ENCODE measurements around the gene CRYAA.

The CRYAA gene

GRCh38 chr21:43193651-43194302, 25.0 kb downstream of the CRYAA start:
- no peak overlapping the region for H3K4me3 ChIP-seq (replicated peaks; ENCODE audit: insufficient read depth, low read length)
- H3K27me3 ChIP-seq (ENCODE audit: insufficient read depth, poor library complexity, severe bottlenecking), result no peaks in the 10 kb centered on the region
- TF ChIP-seq CTCF (IDR thresholded peaks at IDR 0.05; ENCODE audit: insufficient read depth, low read length) (no peak), REST (IDR thresholded peaks at IDR 0.05; ENCODE audit: insufficient replicate concordance, low read depth) (no peak), GABPA (IDR thresholded peaks at IDR 0.05; ENCODE audit: low read depth) (no peak), POLR2AphosphoS5 (IDR thresholded peaks at IDR 0.05; ENCODE audit: low read depth) (no peak), SPI1 (IDR thresholded peaks at IDR 0.05; ENCODE audit: borderline replicate concordance, low read depth) (no peak)
- no peak overlapping the region for H3K27ac ChIP-seq (replicated peaks)
- no peak for DNase-seq (ENCODE audit: low read depth in 1 of 2, low spot score in 1 of 2)

GRCh38 chr21:43194303-43195120, 25.7 kb downstream of the CRYAA start:
- Histone ChIP-seq H3K4me3 (replicated peaks; ENCODE audit: insufficient read depth, low read length) (no peak overlapping the region), H3K27me3 (ENCODE audit: insufficient read depth, poor library complexity, severe bottlenecking) (no peaks in the 10 kb centered on the region), H3K27ac (replicated peaks) (no peak overlapping the region)
- no peak for DNase-seq (ENCODE audit: low read depth in 1 of 2, low spot score in 1 of 2)
- TF ChIP-seq REST (IDR thresholded peaks at IDR 0.05; ENCODE audit: insufficient replicate concordance, low read depth) (no peak), POLR2AphosphoS5 (IDR thresholded peaks at IDR 0.05; ENCODE audit: low read depth) (no peak), CTCF (IDR thresholded peaks at IDR 0.05; ENCODE audit: insufficient read depth, low read length) (no peak), GABPA (IDR thresholded peaks at IDR 0.05; ENCODE audit: low read depth) (no peak)

- Histone ChIP-seq H3K4me3 (replicated peaks; ENCODE audit: insufficient read depth, low read length) (no peak overlapping the region), H3K27ac (replicated peaks) (no peak overlapping the region), H3K27me3 (ENCODE audit: insufficient read depth, poor library complexity, severe bottlenecking) (no peaks in the 10 kb centered on the region)
- no peak for DNase-seq (ENCODE audit: low read depth in 1 of 2, low spot score in 1 of 2)
- TF ChIP-seq POLR2AphosphoS5 (IDR thresholded peaks at IDR 0.05; ENCODE audit: low read depth) (no peak), REST (IDR thresholded peaks at IDR 0.05; ENCODE audit: insufficient replicate concordance, low read depth) (no peak), SPI1 (IDR thresholded peaks at IDR 0.05; ENCODE audit: borderline replicate concordance, low read depth) (no peak), CTCF (IDR thresholded peaks at IDR 0.05; ENCODE audit: insufficient read depth, low read length) (no peak), GABPA (IDR thresholded peaks at IDR 0.05; ENCODE audit: low read depth) (no peak)
These were observed 26.6 kb downstream of the CRYAA start for GRCh38 chr21:43195121-43196021.

Measured in HL-60 (cell line).